ENCODE data around the gene KLHL29.

DNA sequence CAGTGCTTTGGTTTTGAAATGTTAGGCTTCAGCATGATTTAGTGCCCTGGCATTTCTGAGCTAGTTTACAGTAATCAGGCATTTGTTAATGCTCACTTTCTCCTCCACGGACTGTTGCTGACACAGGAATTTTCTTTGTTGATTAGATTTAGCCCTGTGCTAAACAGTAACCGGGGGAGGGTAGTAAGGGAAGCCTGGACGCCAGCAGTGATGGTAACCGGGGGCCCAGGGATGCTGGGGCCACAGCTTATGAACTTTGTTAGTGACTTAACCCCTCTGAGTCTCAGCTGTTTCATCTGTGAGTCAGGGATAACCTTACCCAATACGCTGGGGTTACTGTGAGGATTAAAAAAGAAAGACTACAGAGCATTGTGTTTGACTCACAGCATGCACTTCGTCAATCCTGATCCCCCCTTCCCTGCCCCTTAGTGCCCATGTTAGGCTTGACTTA, 33.5 kb downstream of the KLHL29 start:
- TF ChIP-seq CTCF (conservative IDR thresholded peaks at IDR 0.05; ENCODE audit: low read length): no peak
- no peak for TF ChIP-seq EZH2phosphoT487 (IDR thresholded peaks at IDR 0.05; ENCODE audit: borderline replicate concordance)

Data from Loucy (cell line).